Endothelial cell of umbilical vein (primary cell): ENCODE results near the gene MVB12B. TPM values are rescaled to one million over a fixed set of nuclear protein-coding genes. Genes with fewer than 3 reads are reported as not detected.

Experiments used
- BruUV-seq: library from RNA; stranded (reverse); fragments of 400-500 nt; replicated peaks from 2 replicates; lab custom pipeline; 2021; lab: Mats Ljungman, UMichigan
- CTCF ChIA-PET: fragments of 300-600, 350-600 bp; sonication (Branson Sonifier 250); formaldehyde crosslinking; loops from one replicate; lab custom pipeline; 2021; ENCODE audit warnings: antibody characterized with exemption, inconsistent platforms; lab: Charles Lee
- POLR2A ChIA-PET: fragments of 300-600, 350-600 bp; sonication (Branson Sonifier 250); formaldehyde crosslinking; loops from one replicate; lab custom pipeline; 2021; ENCODE audit warnings: antibody characterized with exemption, inconsistent platforms; lab: Charles Lee
- DNase-seq: peaks from one replicate; pipeline ENCODE4 v3.0.0-alpha.2; 2011; ENCODE audit warnings: low read depth, low spot score
- FAIRE-seq: peaks from 2 replicates; lab custom pipeline; 2011; peaks lifted over from hg19 to GRCh38; lab: Jason Lieb, UNC
- H2AFZ ChIP-seq: 2 replicates; pipeline ENCODE4 v1.6.0; 2012; ENCODE audit warnings: low read depth, low read length, control low read depth, inconsistent platforms
- H3K27ac ChIP-seq: 2 replicates; pipeline ENCODE4 v1.5.1; 2011; ENCODE audit warnings: low read depth, mild to moderate bottlenecking, control low read depth, low read length, moderate library complexity; ENCODE audit not compliant: insufficient read depth
- H3K27me3 ChIP-seq, 2 experiments: 2 replicates each; pipeline versions ENCODE4 v1.6.0 to v1.6.1; 2011; ENCODE audit warnings: low read length in 2 of 2, mixed read lengths in 1 of 2; ENCODE audit not compliant: control insufficient read depth in 2 of 2, insufficient read depth in 2 of 2
- H3K36me3 ChIP-seq, 2 experiments: 2 replicates in 1 of 2; 3 replicates in 1 of 2; pipeline ENCODE4 v1.5.1; 2011; ENCODE audit warnings: low read length in 2 of 2, mild to moderate bottlenecking in 1 of 2, moderate library complexity in 1 of 2; ENCODE audit not compliant: control insufficient read depth in 2 of 2, insufficient read depth in 2 of 2; ENCODE audit errors: extremely low read depth in 1 of 2
- H3K4me1 ChIP-seq: 3 replicates; pipeline ENCODE4 v1.5.1; 2011; ENCODE audit warnings: mild to moderate bottlenecking, low read length; ENCODE audit not compliant: control insufficient read depth, insufficient read depth; ENCODE audit errors: extremely low read depth
- H3K4me2 ChIP-seq: 2 replicates; pipeline ENCODE4 v1.6.1; 2011; ENCODE audit warnings: low read length, control low read depth, mixed read lengths; ENCODE audit not compliant: insufficient read depth
- H3K4me3 ChIP-seq, 3 experiments: fragments of 200-600 bp in 1 of 3; sonication (generic), shearing (Covaris generic) in 1 of 3; replicated peaks in 1 of 3; 2 replicates each; pipeline ENCODE4 v1.5.1; 2011 to 2016; ENCODE audit warnings: control low read depth in 3 of 3, low read length in 3 of 3, mild to moderate bottlenecking in 2 of 3, inconsistent platforms in 1 of 3, low read depth in 1 of 3, moderate library complexity in 1 of 3; ENCODE audit not compliant: insufficient read depth in 1 of 3
- H3K79me2 ChIP-seq: 2 replicates; pipeline ENCODE4 v1.6.0; 2012; ENCODE audit warnings: low read length, inconsistent platforms; ENCODE audit not compliant: control insufficient read depth, insufficient read depth
- H3K9ac ChIP-seq: replicated peaks from 2 replicates; pipeline ENCODE3; 2011; ENCODE audit warnings: low read length, control low read depth; ENCODE audit not compliant: insufficient read depth; ENCODE audit errors: extremely low read depth
- H3K9me1 ChIP-seq: replicated peaks from 3 replicates; pipeline ENCODE4 v1.6.0; 2011; ENCODE audit warnings: mild to moderate bottlenecking, low read length; ENCODE audit not compliant: control insufficient read depth, insufficient read depth; ENCODE audit errors: extremely low read depth
- H3K9me3 ChIP-seq: replicated peaks from 2 replicates; pipeline ENCODE4 v1.5.1; 2012; ENCODE audit warnings: low read length, inconsistent platforms; ENCODE audit not compliant: control insufficient read depth, insufficient read depth
- H4K20me1 ChIP-seq: replicated peaks from 2 replicates; pipeline ENCODE3; 2011; ENCODE audit warnings: mild to moderate bottlenecking, low read length; ENCODE audit not compliant: control insufficient read depth, insufficient read depth; ENCODE audit errors: extremely low read depth
- EZH2 ChIP-seq: IDR thresholded peaks from 2 replicates; pipeline ENCODE4 v1.6.1; 2012; ENCODE audit warnings: borderline replicate concordance, low read depth, mild to moderate bottlenecking, moderate library complexity, low read length, inconsistent platforms; ENCODE audit not compliant: severe bottlenecking
- FOS ChIP-seq: IDR thresholded peaks from 2 replicates; pipeline ENCODE4 v1.6.1; 2011; ENCODE audit warnings: mild to moderate bottlenecking, low read length, moderate library complexity, borderline replicate concordance; ENCODE audit not compliant: insufficient read depth
- GATA2 ChIP-seq: IDR thresholded peaks from 2 replicates; pipeline ENCODE4 v1.7.0; 2011; ENCODE audit warnings: low read depth, mild to moderate bottlenecking, moderate library complexity, mixed read lengths, low read length; ENCODE audit not compliant: insufficient read length, insufficient read depth
- JUN ChIP-seq: IDR thresholded peaks from 2 replicates; pipeline ENCODE4 v1.6.1; 2011; ENCODE audit warnings: borderline replicate concordance, low read depth; ENCODE audit not compliant: insufficient read length, insufficient read depth
- MYC ChIP-seq: IDR thresholded peaks from one replicate; pipeline ENCODE4 v1.6.1; 2011; ENCODE audit warnings: mild to moderate bottlenecking, low read depth, low read length
- POLR2A ChIP-seq: IDR thresholded peaks from 2 replicates; pipeline ENCODE4 v1.6.1; 2012; ENCODE audit warnings: low read depth, mild to moderate bottlenecking, control low read depth, low read length
- POLR2AphosphoS5 ChIP-seq: IDR thresholded peaks from 2 replicates; pipeline ENCODE4 v1.6.1; 2012; ENCODE audit warnings: low read depth, mild to moderate bottlenecking, control low read depth, low read length, moderate library complexity; ENCODE audit not compliant: insufficient read depth
- dilution Hi-C: fragments of 300-500 bp; cut with MboI; formaldehyde crosslinking; loops from one replicate; pipeline ENCODE4 v1.15.0; 2019; ENCODE audit warnings: low sequenced_read_pairs; ENCODE audit not compliant: extremely low pct_ligation_motif_present
- intact Hi-C: fragments of 100-400 bp; cut with micrococcal nuclease; formaldehyde crosslinking; loops from one replicate; pipeline ENCODE4 v1.10.0; 2022
- polyA plus RNA-seq, 4 experiments: library from polyadenylated mRNA; depleted of rRNA in 3 of 4; stranded (reverse) in 3 of 4; unstranded in 1 of 4; fragments of >200 nt; gene quantifications; 2 replicates each; pipeline versions ENCODE4 v1.2.1 to v1.2.3, GENCODE V29; 2011 to 2012; ENCODE audit warnings: missing spikeins in 1 of 4
- total RNA-seq: library from RNA; stranded (reverse); gene quantifications from 2 replicates; pipeline ENCODE4 v1.2.3, GENCODE V29; 2021
- TF ChIP-seq, protein P1 (sequence below): IDR thresholded peaks from 2 replicates; pipeline ENCODE4 v1.6.1; 2011; ENCODE audit not compliant: insufficient read depth, insufficient read length
- TF ChIP-seq, protein P2 (sequence below), 2 donors: IDR thresholded peaks; 1 replicate in 1 of 2; 2 replicates in 1 of 2; pipeline ENCODE4 v1.5.1; 2011; ENCODE audit warnings: low read length in 2 of 2, mild to moderate bottlenecking in 2 of 2, moderate library complexity in 2 of 2, control low read depth in 1 of 2, inconsistent platforms in 1 of 2, low read depth in 1 of 2; ENCODE audit not compliant: insufficient read depth in 1 of 2; ENCODE audit errors: extremely low read depth in 1 of 2

The MVB12B gene
- total and polyA plus RNA-seq, 2 donors (not counting 3 experiments of a cell fraction or from before 2014, with no cell fraction given): 6.6 to 17.3 TPM

DNA sequence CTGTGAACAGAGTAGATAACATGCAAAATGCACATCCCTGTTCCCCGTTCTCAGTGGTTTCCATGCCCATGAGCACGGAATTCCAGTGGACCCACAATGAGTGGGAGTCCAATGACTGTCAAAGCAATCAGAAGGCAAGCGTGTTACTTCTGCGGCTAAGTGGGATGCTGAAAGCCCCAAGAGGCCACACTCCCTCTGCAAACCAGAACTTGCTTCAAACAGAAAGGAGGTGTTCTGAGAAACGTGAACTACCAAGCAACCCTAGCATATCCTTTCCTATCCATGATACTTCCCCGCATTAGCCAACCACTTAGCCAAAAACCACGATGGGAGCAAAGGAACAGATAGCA lies 21.7 kb upstream of the MVB12B start:
- CTCF ChIA-PET: interaction anchor here (0.7 to 6.2 kb wide), 5 partner anchors 9 to 897 kb away, joined by 3 to 188 read pairs (median 4); no protein-coding TSS in a partner anchor
- no peak for FAIRE-seq
- dilution Hi-C loops: no loop called here

More for the DNA sequence above, 21.7 kb upstream of the MVB12B start:
- Histone ChIP-seq H3K27ac (no peak overlapping the region), H3K4me3 (no peak overlapping the region), H4K20me1 (no peaks in the 10 kb centered on the region), H3K9ac (no peak overlapping the region), H3K4me2 (no peak overlapping the region), H3K36me3 (no peaks in the 10 kb centered on the region), H2AFZ (no peak overlapping the region), H3K79me2 (no peaks in the 10 kb centered on the region), H3K9me1 (no peaks in the 10 kb centered on the region), H3K4me1 (no peaks in the 10 kb centered on the region), H3K9me3 (no peaks in the 10 kb centered on the region), H3K27me3 (no peaks in the 10 kb centered on the region)
- no TSS peak for BruUV-seq
- POLR2A ChIA-PET: no interaction called here
- intact Hi-C loops: no loop called here
- DNase-seq: no peak
- no peak for TF ChIP-seq JUN
- TF ChIP-seq MYC: no peak
- no peak for TF ChIP-seq EZH2
- TF ChIP-seq, protein P1, sequence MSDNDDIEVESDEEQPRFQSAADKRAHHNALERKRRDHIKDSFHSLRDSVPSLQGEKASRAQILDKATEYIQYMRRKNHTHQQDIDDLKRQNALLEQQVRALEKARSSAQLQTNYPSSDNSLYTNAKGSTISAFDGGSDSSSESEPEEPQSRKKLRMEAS: no peak
- no peak for TF ChIP-seq GATA2
- TF ChIP-seq, protein P2, sequence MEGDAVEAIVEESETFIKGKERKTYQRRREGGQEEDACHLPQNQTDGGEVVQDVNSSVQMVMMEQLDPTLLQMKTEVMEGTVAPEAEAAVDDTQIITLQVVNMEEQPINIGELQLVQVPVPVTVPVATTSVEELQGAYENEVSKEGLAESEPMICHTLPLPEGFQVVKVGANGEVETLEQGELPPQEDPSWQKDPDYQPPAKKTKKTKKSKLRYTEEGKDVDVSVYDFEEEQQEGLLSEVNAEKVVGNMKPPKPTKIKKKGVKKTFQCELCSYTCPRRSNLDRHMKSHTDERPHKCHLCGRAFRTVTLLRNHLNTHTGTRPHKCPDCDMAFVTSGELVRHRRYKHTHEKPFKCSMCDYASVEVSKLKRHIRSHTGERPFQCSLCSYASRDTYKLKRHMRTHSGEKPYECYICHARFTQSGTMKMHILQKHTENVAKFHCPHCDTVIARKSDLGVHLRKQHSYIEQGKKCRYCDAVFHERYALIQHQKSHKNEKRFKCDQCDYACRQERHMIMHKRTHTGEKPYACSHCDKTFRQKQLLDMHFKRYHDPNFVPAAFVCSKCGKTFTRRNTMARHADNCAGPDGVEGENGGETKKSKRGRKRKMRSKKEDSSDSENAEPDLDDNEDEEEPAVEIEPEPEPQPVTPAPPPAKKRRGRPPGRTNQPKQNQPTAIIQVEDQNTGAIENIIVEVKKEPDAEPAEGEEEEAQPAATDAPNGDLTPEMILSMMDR (IDR thresholded peaks at IDR 0.05; ENCODE audit: extremely low read depth in 1 of 2, insufficient read depth in 1 of 2, low read depth in 1 of 2, low read length in 2 of 2): no peak
- TF ChIP-seq POLR2A: no peak
- no peak for TF ChIP-seq FOS
- TF ChIP-seq POLR2AphosphoS5: no peak
